ENCODE results near the gene SEC31A. TPM values are rescaled to one million over a fixed set of nuclear protein-coding genes. Genes with fewer than 3 reads are reported as not detected.

SEC31A gene
- total and polyA plus RNA-seq, 9 donors, result 142 to 388 (median 287) TPM

DNA sequence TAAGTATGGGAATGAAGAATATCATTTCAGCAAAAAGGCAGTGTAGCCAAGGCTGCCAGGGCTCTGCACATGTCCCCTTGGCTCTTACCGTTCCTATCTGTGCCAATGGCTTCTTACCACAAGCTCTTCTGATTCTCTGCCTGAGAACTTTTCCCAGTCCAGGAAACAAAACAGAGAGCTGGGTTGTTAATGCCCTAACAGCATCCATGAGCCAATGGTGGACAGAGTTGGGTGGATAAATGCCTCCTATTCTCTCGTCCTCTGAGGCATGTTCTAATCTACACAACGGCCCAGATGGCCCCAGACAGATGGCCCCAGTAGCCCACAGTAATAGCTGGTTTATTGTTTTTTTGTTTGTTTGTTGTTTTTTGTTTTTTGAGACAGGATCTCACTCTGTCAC lies 120.3 kb downstream of the SEC31A start:
- no peaks in the 10 kb centered on the region for H3K9me3 ChIP-seq
- no peak overlapping the region for H3K27ac ChIP-seq
- intact Hi-C loops (cut with DNase I), result no loop called here
- no peaks in the 10 kb centered on the region for H3K36me3 ChIP-seq
- no peak overlapping the region for H3K4me3 ChIP-seq
- no peaks in the 10 kb centered on the region for H3K27me3 ChIP-seq
- whole genome bisulfite sequencing, 3 donors, result 58 to 82% (median 67%) methylated on average over 3 of the region's 3 CpGs
- TF ChIP-seq EP300 (IDR thresholded peaks at IDR 0.05), result no peak
- no peak for TF ChIP-seq POLR2A (IDR thresholded peaks at IDR 0.05)
- TF ChIP-seq, protein P1, sequence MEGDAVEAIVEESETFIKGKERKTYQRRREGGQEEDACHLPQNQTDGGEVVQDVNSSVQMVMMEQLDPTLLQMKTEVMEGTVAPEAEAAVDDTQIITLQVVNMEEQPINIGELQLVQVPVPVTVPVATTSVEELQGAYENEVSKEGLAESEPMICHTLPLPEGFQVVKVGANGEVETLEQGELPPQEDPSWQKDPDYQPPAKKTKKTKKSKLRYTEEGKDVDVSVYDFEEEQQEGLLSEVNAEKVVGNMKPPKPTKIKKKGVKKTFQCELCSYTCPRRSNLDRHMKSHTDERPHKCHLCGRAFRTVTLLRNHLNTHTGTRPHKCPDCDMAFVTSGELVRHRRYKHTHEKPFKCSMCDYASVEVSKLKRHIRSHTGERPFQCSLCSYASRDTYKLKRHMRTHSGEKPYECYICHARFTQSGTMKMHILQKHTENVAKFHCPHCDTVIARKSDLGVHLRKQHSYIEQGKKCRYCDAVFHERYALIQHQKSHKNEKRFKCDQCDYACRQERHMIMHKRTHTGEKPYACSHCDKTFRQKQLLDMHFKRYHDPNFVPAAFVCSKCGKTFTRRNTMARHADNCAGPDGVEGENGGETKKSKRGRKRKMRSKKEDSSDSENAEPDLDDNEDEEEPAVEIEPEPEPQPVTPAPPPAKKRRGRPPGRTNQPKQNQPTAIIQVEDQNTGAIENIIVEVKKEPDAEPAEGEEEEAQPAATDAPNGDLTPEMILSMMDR (IDR thresholded peaks at IDR 0.05), result no peak
- no peak for DNase-seq
- peaks cover 10% of the 10 kb centered on the region for H3K4me1 ChIP-seq (ENCODE audit: insufficient read depth)

Other genes starting within 250 kb of the SEC31A start
- gene SCD5, start 92.4 kb downstream of the SEC31A start, total RNA-seq, result 100 to 1,000 TPM in 5 of 7 donors, 10 to 100 TPM in 2; 96.3 to 203 (median 119) TPM
- 100 to 1,000 TPM in 1 of 2 donors, 10 to 100 TPM in 1; 99.3 to 174 TPM for gene SCD5, start 92.4 kb downstream of the SEC31A start, polyA plus RNA-seq
- gene THAP9, start 9.6 kb upstream of the SEC31A start, total RNA-seq, result 1 to 10 TPM; 3.7 to 9.0 (median 5.7) TPM
- gene THAP9, start 9.6 kb upstream of the SEC31A start, polyA plus RNA-seq, result 1 to 10 TPM; 2.8 to 4.0 TPM
- 10 to 100 TPM in 1 of 7 donors, 1 to 10 TPM in 6; 5.6 to 10.0 (median 8.0) TPM for gene LIN54, start 119.7 kb upstream of the SEC31A start, total RNA-seq
- gene LIN54, start 119.7 kb upstream of the SEC31A start, polyA plus RNA-seq, result 1 to 10 TPM; 3.8 to 7.4 TPM
- 10 to 100 TPM; 30.7 to 43.2 (median 34.1) TPM for gene COPS4, start 144.0 kb upstream of the SEC31A start, total RNA-seq
- gene COPS4, start 144.0 kb upstream of the SEC31A start, polyA plus RNA-seq, result 10 to 100 TPM; 32.4 to 45.3 TPM
- 10 to 100 TPM in 1 of 7 donors, 1 to 10 TPM in 4, under 1 TPM in 2; 0.40 to 15.4 (median 1.9) TPM for gene PLAC8, start 223.6 kb upstream of the SEC31A start, total RNA-seq
- 1 to 10 TPM in 1 of 2 donors, under 1 TPM in 1; 0.67 to 3.5 TPM for gene PLAC8, start 223.6 kb upstream of the SEC31A start, polyA plus RNA-seq